HG03469 (cell line): Measurements from ENCODE around the gene GNB4.

Experiments used
- ATAC-seq: cut with Tn5 transposase; IDR thresholded peaks from one replicate; pipeline ENCODE4 v1.9.1; 2021; ENCODE audit warnings: mild to moderate bottlenecking, moderate library complexity, moderate number of reproducible peaks; ENCODE audit not compliant: unreplicated experiment

Gene GNB4

GRCh38 chr3:179451265-179452175 lies at the start of gene GNB4:
Gene GNB4, minus strand, starts transcription at chr3:179451470. Its CDS starts 25,270 bp downstream, at chr3:179426200.
- ATAC-seq = peak; percentile 48

DNA sequence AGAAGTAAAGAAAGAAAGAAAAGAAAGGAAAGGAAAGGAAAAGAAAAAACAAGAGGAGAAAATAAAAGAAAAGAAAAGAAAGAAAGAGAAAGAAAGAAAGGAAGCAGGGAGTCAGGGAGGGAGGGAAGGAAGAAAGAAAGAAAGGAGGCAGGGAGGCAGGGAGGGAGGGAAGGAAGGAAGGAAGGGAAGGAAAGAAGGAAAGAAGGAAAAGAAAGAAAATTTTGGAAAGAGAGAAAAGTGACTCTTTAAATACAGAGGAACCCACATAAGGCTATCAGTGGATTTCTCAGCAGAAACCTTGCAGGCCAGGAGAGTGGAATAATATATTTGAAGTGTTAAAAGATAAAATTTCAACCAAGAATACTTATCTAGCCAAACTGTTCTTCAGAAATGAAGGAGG lies 44.2 kb upstream of the GNB4 start:
- ATAC-seq = no peak

GRCh38 chr3:179493260-179493659 lies 42.0 kb upstream of the GNB4 start:
- ATAC-seq = no peak

DNA sequence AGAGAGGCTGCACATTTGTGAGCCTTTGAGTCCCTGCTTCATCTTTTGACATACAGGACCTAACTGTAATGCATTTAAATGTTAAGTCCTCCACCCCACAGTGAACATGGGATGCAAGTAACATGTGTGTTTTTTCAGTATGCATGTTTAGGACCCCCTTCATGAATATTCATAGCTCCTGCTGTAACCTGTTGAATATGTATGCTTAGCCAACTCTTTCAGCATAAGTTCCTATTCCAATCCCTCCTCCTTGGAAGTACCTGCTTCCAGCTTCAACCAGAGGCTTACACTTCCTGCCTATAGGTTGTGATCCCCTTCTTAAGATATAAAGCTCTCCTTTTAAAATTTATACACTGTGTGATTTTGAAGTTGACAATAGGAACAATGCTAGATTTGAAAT lies 36.9 kb upstream of the GNB4 start:
- ATAC-seq = no peak

DNA sequence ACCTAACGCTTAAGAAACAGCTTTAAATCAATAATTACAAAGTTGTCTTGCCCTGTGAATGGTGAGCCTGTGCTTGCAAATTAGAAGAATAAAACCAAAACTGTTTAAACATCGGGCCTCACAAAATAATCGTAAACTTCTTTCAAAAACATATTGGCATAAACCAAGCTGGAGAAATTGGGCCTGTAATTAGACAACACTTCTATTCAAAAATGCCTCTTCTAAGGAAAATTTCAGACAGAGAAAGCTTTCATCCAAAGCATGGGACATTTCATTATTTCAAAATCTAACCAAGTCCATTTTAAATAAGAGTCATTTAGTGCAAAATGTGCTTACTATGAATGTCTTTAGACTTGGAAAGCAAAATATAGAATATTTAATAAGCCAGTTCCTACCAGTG lies 35.5 kb upstream of the GNB4 start:
- ATAC-seq = no peak

GRCh38 chr3:179482857-179483256 lies 31.6 kb upstream of the GNB4 start:
- no peak for ATAC-seq

- no peak for ATAC-seq
Measured at GRCh38 chr3:179476215-179476614, 24.9 kb upstream of the GNB4 start.

GRCh38 chr3:179474480-179474879 lies 23.2 kb upstream of the GNB4 start:
- ATAC-seq = no peak

DNA sequence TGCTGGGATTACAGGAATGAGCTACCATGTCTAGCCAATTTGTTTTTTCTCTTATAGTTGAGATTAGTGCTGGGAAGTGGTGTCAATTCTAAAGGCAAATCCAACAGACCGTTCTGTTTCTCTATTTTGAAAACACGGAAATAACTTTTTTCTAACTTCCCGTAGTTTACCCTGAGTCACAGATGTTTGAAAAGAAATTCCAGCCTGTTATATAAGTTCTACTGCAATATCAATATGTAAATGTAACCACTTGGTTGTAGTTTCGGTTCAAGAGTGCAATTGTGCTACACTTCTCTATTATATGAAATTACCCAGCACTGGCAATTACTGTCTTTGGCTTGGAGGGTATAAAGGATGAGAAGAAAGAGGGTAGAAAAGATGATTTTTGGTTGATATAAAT lies 22.3 kb upstream of the GNB4 start:
- ATAC-seq = no peak

DNA sequence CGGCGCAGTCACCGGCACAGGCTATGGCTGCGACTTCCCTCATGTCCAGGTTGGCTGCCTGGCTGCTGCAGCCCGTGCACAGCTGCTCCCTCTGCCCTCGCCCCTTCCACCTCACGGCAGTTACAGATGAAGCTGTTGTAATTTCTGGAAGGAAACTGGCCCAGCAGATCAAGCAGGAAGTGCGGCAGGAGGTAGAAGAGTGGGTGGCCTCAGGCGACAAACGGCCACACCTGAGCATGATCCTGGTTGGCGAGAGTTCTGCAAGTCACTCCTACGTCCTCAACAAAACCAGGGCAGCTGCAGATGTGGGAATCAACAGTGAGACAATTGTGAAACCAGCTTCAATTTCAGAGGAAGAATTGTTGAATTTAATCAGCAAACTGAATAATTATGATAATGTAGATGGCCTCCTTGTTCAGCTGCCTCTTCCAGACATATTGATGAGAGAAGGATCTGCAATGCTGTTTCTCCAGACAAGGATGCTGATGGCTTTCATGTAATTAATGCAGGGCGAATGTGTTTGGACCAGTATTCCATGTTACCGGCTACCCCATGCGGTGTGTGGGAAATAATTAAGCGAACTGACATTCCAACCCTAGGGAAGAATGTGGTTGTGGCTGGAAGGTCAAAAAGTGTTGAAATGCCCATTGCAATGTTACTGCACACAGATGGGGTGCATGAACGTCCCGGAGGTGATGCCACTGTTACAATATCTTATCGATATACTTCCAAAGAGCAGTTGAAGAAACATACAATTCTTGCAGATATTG lies 13.2 kb upstream of the GNB4 start:
- ATAC-seq = no peak

GRCh38 chr3:179463319-179463718 lies 12.0 kb upstream of the GNB4 start:
- no peak for ATAC-seq

DNA sequence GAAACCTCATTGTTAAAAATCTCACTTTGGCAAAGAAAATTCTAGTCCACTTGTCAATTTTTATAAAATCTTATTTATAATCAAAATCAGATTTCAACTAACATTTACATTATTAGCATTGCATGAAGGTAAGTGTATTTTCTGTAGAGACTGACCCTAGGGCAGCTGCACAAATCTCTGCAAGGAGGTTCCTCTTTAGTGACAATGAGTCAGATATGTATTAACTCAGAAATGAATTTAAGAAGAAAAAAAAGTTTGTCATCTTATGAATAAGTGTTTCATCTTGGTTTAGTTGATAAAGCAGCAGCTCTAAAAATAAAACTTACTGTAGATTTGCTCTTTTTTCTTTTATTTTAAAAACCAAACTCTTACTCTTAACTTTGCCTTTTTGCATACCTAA lies 9.0 kb upstream of the GNB4 start:
- ATAC-seq = no peak

GRCh38 chr3:179455954-179456353 lies 4.7 kb upstream of the GNB4 start:
- no peak for ATAC-seq

- no peak for ATAC-seq
Measured at GRCh38 chr3:179454887-179455286, 3.6 kb upstream of the GNB4 start.

- ATAC-seq = no peak
Measured at GRCh38 chr3:179453967-179454366, 2.7 kb upstream of the GNB4 start.

- ATAC-seq = no peak
Measured at GRCh38 chr3:179452872-179453271, 1.6 kb upstream of the GNB4 start.

DNA sequence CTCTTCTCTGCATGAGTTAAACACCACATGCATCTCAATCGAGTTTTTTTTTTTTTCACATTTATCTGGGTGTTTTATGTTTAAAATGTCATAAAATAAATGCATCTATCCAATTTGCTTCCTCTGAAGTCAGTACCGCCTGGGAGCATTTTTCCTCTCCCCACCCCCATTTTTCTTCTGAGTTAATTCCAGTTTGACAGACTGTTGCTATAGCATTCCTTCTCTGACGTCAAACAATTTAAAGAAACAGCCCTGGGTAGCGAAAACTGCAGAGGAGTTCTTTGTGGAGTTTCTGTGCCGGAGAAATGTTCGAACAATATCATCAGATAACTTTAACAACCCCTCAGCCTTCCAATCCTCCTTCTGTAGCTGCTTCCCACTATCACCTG lies 900 bp upstream of the GNB4 start:
- no peak for ATAC-seq

- peak; percentile 30 for ATAC-seq
Measured at GRCh38 chr3:179450901-179451264, 387 bp downstream of the GNB4 start.

GRCh38 chr3:179450261-179450701 lies 989 bp downstream of the GNB4 start:
- ATAC-seq = no peak

DNA sequence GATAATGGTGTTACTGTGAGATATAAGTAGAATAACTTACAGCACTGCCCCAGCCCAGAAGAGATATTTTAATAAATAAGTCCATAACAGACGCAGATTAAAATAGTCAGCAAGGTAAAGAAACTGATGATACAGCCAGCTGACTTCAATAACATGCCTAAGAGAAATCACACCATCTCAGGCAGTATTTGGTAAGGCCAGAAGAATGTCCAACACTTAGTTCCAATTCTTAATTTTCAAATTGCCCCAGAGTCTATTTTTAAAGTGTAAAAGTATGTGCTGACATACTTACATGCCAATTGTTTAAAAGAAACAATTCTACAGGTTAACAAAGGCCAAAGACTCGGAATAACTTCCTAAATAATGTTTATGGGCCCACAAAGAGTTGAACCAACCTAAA lies 1.6 kb downstream of the GNB4 start:
- ATAC-seq = no peak

GRCh38 chr3:179447251-179447650 lies 4.0 kb downstream of the GNB4 start:
- no peak for ATAC-seq

DNA sequence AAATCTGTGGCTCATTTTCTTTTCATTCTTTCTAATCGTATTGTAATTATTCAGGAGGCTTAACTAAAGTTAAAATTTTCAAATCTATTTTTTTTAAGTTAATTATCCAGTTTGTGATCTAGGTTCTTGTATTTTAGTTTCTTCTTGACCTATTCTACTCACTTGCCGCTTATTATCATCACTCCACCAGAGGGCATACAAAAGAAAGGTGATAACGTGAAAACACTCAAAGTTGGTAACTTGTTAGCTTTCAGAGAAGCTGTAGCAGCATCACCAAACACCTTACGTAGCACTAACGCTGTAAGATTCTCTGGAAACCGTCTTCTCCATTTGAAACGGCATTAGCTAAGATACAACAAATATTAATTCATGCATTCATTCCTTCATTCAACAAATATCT lies 4.8 kb downstream of the GNB4 start:
- no peak for ATAC-seq
